ENCODE data around the gene TMEM225B. TPM values are rescaled to one million over a fixed set of nuclear protein-coding genes. Genes with fewer than 3 reads are reported as not detected.

TMEM225B gene
- polyA plus RNA-seq, 1 donor, result 1.3 TPM

- peak in 1 of 2 donors; percentile 37 for DNase-seq
- H3K36me3 ChIP-seq (ENCODE audit: control insufficient read depth, insufficient read depth, low read length), result no peaks in the 10 kb centered on the region
- 60% methylated on average over 1 of the region's 8 CpGs for WGBS (ENCODE audit: insufficient coverage, low lambda C conversion rate)
- H3K4me3 ChIP-seq (ENCODE audit: low read length), result no peak overlapping the region
- H3K9me3 ChIP-seq (ENCODE audit: control insufficient read depth, low read depth, low read length), result no peaks in the 10 kb centered on the region
- H3K4me1 ChIP-seq (ENCODE audit: control insufficient read depth, insufficient read depth, low read length), result no peaks in the 10 kb centered on the region
- no peaks in the 10 kb centered on the region for H3K27me3 ChIP-seq (ENCODE audit: control insufficient read depth, insufficient read depth, low read length)
- no peak overlapping the region for H3K27ac ChIP-seq (ENCODE audit: low read length)
Measured at GRCh38 chr7:99606531-99606930, 8.5 kb downstream of the TMEM225B start.

- H3K27ac ChIP-seq (ENCODE audit: low read length), result no peak overlapping the region
- H3K27me3 ChIP-seq (ENCODE audit: control insufficient read depth, insufficient read depth, low read length), result no peaks in the 10 kb centered on the region
- H3K4me1 ChIP-seq (ENCODE audit: control insufficient read depth, insufficient read depth, low read length), result no peaks in the 10 kb centered on the region
- no peak overlapping the region for H3K4me3 ChIP-seq (ENCODE audit: low read length)
- H3K36me3 ChIP-seq (ENCODE audit: control insufficient read depth, insufficient read depth, low read length), result no peaks in the 10 kb centered on the region
- WGBS (ENCODE audit: insufficient coverage, low lambda C conversion rate), result no CpG with 5 or more reads among the region's 9 CpGs
- no peaks in the 10 kb centered on the region for H3K9me3 ChIP-seq (ENCODE audit: control insufficient read depth, low read depth, low read length)
- DNase-seq, result no peak
Measured at GRCh38 chr7:99607548-99607947, 9.5 kb downstream of the TMEM225B start.

- no peak for DNase-seq
- no CpG with 5 or more reads among the region's 3 CpGs for WGBS (ENCODE audit: insufficient coverage, low lambda C conversion rate)
- peaks cover 10% of the 10 kb centered on the region for H3K36me3 ChIP-seq (ENCODE audit: control insufficient read depth, insufficient read depth, low read length)
Measured at GRCh38 chr7:99614495-99614894, 16.4 kb downstream of the TMEM225B start.

GRCh38 chr7:99615989-99616358 lies 17.9 kb downstream of the TMEM225B start:
- DNase-seq, result no peak
- H3K4me3 ChIP-seq (ENCODE audit: low read length), result peak overlapping the region; percentile 92
- H3K36me3 ChIP-seq (ENCODE audit: control insufficient read depth, insufficient read depth, low read length), result peaks cover 25% of the 10 kb centered on the region
- no peaks in the 10 kb centered on the region for H3K27me3 ChIP-seq (ENCODE audit: control insufficient read depth, insufficient read depth, low read length)
- WGBS (ENCODE audit: insufficient coverage, low lambda C conversion rate), result no CpG with 5 or more reads among the region's 5 CpGs
- H3K9me3 ChIP-seq (ENCODE audit: control insufficient read depth, low read depth, low read length), result no peaks in the 10 kb centered on the region
- H3K4me1 ChIP-seq (ENCODE audit: control insufficient read depth, insufficient read depth, low read length), result peaks cover 8% of the 10 kb centered on the region
- no peak overlapping the region for H3K27ac ChIP-seq (ENCODE audit: low read length)

More at GRCh38 chr7:99614495-99614894, 16.4 kb downstream of the TMEM225B start:
- Histone ChIP-seq H3K4me3 (ENCODE audit: low read length) (no peak overlapping the region), H3K27me3 (ENCODE audit: control insufficient read depth, insufficient read depth, low read length) (no peaks in the 10 kb centered on the region), H3K4me1 (ENCODE audit: control insufficient read depth, insufficient read depth, low read length) (peaks cover 8% of the 10 kb centered on the region), H3K27ac (ENCODE audit: low read length) (no peak overlapping the region), H3K9me3 (ENCODE audit: control insufficient read depth, low read depth, low read length) (no peaks in the 10 kb centered on the region)

GRCh38 chr7:99616359-99617191 lies 18.5 kb downstream of the TMEM225B start, which contains the start of gene ZSCAN25:
ZSCAN25 (plus strand) TSS chr7:99616946; CDS start chr7:99619607, 2,661 bp downstream.
- no CpG with 5 or more reads among the region's 60 CpGs for WGBS (ENCODE audit: insufficient coverage, low lambda C conversion rate)
- H3K4me1 ChIP-seq (ENCODE audit: control insufficient read depth, insufficient read depth, low read length), result peaks cover 8% of the 10 kb centered on the region
- H3K27ac ChIP-seq (ENCODE audit: low read length), result peak within 1 kb of the TSS; percentile 75
- no peaks in the 10 kb centered on the region for H3K27me3 ChIP-seq (ENCODE audit: control insufficient read depth, insufficient read depth, low read length)
- peak within 1 kb of the TSS; percentile 92 for H3K4me3 ChIP-seq (ENCODE audit: low read length)
- peak; percentile 91 to 95 for DNase-seq
- H3K9me3 ChIP-seq (ENCODE audit: control insufficient read depth, low read depth, low read length), result no peaks in the 10 kb centered on the region
- H3K36me3 ChIP-seq (ENCODE audit: control insufficient read depth, insufficient read depth, low read length), result peaks cover 31% of the 10 kb centered on the region

GRCh38 chr7:99617192-99617781 lies 19.2 kb downstream of the TMEM225B start:
- DNase-seq, result no peak
- peak overlapping the region; percentile 75 for H3K27ac ChIP-seq (ENCODE audit: low read length)
- H3K4me1 ChIP-seq (ENCODE audit: control insufficient read depth, insufficient read depth, low read length), result peaks cover 8% of the 10 kb centered on the region
- no peaks in the 10 kb centered on the region for H3K9me3 ChIP-seq (ENCODE audit: control insufficient read depth, low read depth, low read length)
- WGBS (ENCODE audit: insufficient coverage, low lambda C conversion rate), result no CpG with 5 or more reads among the region's 22 CpGs
- peak overlapping the region; percentile 92 for H3K4me3 ChIP-seq (ENCODE audit: low read length)
- H3K36me3 ChIP-seq (ENCODE audit: control insufficient read depth, insufficient read depth, low read length), result peaks cover 37% of the 10 kb centered on the region
- no peaks in the 10 kb centered on the region for H3K27me3 ChIP-seq (ENCODE audit: control insufficient read depth, insufficient read depth, low read length)

- DNase-seq, result no peak
- no peak overlapping the region for H3K4me3 ChIP-seq (ENCODE audit: low read length)
- H3K9me3 ChIP-seq (ENCODE audit: control insufficient read depth, low read depth, low read length), result no peaks in the 10 kb centered on the region
- H3K27ac ChIP-seq (ENCODE audit: low read length), result no peak overlapping the region
- peaks cover 8% of the 10 kb centered on the region for H3K4me1 ChIP-seq (ENCODE audit: control insufficient read depth, insufficient read depth, low read length)
- no peaks in the 10 kb centered on the region for H3K27me3 ChIP-seq (ENCODE audit: control insufficient read depth, insufficient read depth, low read length)
- WGBS (ENCODE audit: insufficient coverage, low lambda C conversion rate), result no CpG with 5 or more reads among the region's 3 CpGs
- peaks cover 51% of the 10 kb centered on the region for H3K36me3 ChIP-seq (ENCODE audit: control insufficient read depth, insufficient read depth, low read length)
Measured at GRCh38 chr7:99618726-99619125, 20.7 kb downstream of the TMEM225B start.

GRCh38 chr7:99619571-99620130 lies 21.6 kb downstream of the TMEM225B start:
- Histone ChIP-seq H3K4me1 (ENCODE audit: control insufficient read depth, insufficient read depth, low read length) (peaks cover 8% of the 10 kb centered on the region), H3K27ac (ENCODE audit: low read length) (no peak overlapping the region), H3K36me3 (ENCODE audit: control insufficient read depth, insufficient read depth, low read length) (peaks cover 61% of the 10 kb centered on the region), H3K27me3 (ENCODE audit: control insufficient read depth, insufficient read depth, low read length) (no peaks in the 10 kb centered on the region), H3K4me3 (ENCODE audit: low read length) (no peak overlapping the region), H3K9me3 (ENCODE audit: control insufficient read depth, low read depth, low read length) (no peaks in the 10 kb centered on the region)
- WGBS (ENCODE audit: insufficient coverage, low lambda C conversion rate), result no CpG with 5 or more reads among the region's 18 CpGs
- DNase-seq, result no peak

GRCh38 chr7:99621271-99621670 lies 23.2 kb downstream of the TMEM225B start:
- no peaks in the 10 kb centered on the region for H3K9me3 ChIP-seq (ENCODE audit: control insufficient read depth, low read depth, low read length)
- H3K36me3 ChIP-seq (ENCODE audit: control insufficient read depth, insufficient read depth, low read length), result peaks cover 77% of the 10 kb centered on the region
- H3K27me3 ChIP-seq (ENCODE audit: control insufficient read depth, insufficient read depth, low read length), result no peaks in the 10 kb centered on the region
- WGBS (ENCODE audit: insufficient coverage, low lambda C conversion rate), result no CpG with 5 or more reads among the region's 5 CpGs
- DNase-seq, result no peak
- H3K27ac ChIP-seq (ENCODE audit: low read length), result no peak overlapping the region
- H3K4me3 ChIP-seq (ENCODE audit: low read length), result no peak overlapping the region
- peaks cover 8% of the 10 kb centered on the region for H3K4me1 ChIP-seq (ENCODE audit: control insufficient read depth, insufficient read depth, low read length)

GRCh38 chr7:99622596-99622995 lies 24.5 kb downstream of the TMEM225B start:
- DNase-seq, result no peak
- Histone ChIP-seq H3K36me3 (ENCODE audit: control insufficient read depth, insufficient read depth, low read length) (peaks cover 87% of the 10 kb centered on the region), H3K4me3 (ENCODE audit: low read length) (no peak overlapping the region), H3K27ac (ENCODE audit: low read length) (no peak overlapping the region), H3K9me3 (ENCODE audit: control insufficient read depth, low read depth, low read length) (no peaks in the 10 kb centered on the region), H3K27me3 (ENCODE audit: control insufficient read depth, insufficient read depth, low read length) (no peaks in the 10 kb centered on the region), H3K4me1 (ENCODE audit: control insufficient read depth, insufficient read depth, low read length) (peaks cover 5% of the 10 kb centered on the region)
- WGBS (ENCODE audit: insufficient coverage, low lambda C conversion rate), result no CpG with 5 or more reads among the region's 10 CpGs

Measured in large intestine (tissue), 3 donors.